Gastroesophageal sphincter (tissue), 3 donors: ENCODE results near the gene SPTLC3.

Experiments
- CTCF ChIP-seq, 4 experiments: fragments of 200-600 bp in 2 of 4; fragments of 450-650 bp in 2 of 4; sonication (generic) in 1 of 4; IDR thresholded peaks; one replicate each; pipeline ENCODE4 v1.5.1; 2017 to 2019; ENCODE audit warnings: antibody characterized with exemption in 4 of 4, mild to moderate bottlenecking in 2 of 4, moderate library complexity in 2 of 4
- POLR2A ChIP-seq, 2 donors: fragments of 450-650 bp; IDR thresholded peaks; one replicate each; pipeline ENCODE4 v1.6.1; 2017; ENCODE audit warnings: antibody characterized with exemption in 2 of 2, mild to moderate bottlenecking in 2 of 2, moderate library complexity in 1 of 2
- POLR2AphosphoS5 ChIP-seq: sonication (generic); formaldehyde crosslinking; IDR thresholded peaks from one replicate; pipeline ENCODE4 v1.6.1; 2017; ENCODE audit warnings: antibody characterized with exemption

GRCh38 chr20:13081877-13082276 lies 73.1 kb downstream of the SPTLC3 start:
- TF ChIP-seq CTCF (IDR thresholded peaks at IDR 0.05): no peak
- no peak for TF ChIP-seq POLR2AphosphoS5
- no peak for TF ChIP-seq POLR2A (IDR thresholded peaks at IDR 0.05)
